Stimulated activated CD8-positive, alpha-beta memory T cell treated with anti-CD3 and anti-CD28 coated beads, Interleukin-12 subunit alpha, Interleukin-12 subunit beta, amount 100 ng/mL, for 1 hour (primary cell): ENCODE measurements around the gene PPP4R1.
"Not testable (repeated sequence)": the region's sequence is repeated elsewhere in the genome, so short reads cannot be mapped to it uniquely, and the experiment has no call there.

Experiments
- DNase-seq: peaks from one replicate; pipeline ENCODE4 v3.0.0-alpha.2; 2020; ENCODE audit warnings: low read depth

PPP4R1 gene

GRCh38 chr18:9628984-9629383 is 14.6 kb upstream of the PPP4R1 start:
- DNase-seq, result no peak

- no peak for DNase-seq
Measured at GRCh38 chr18:9627642-9628041, 13.3 kb upstream of the PPP4R1 start.

- DNase-seq, result no peak
Measured at GRCh38 chr18:9619990-9620389, 5.6 kb upstream of the PPP4R1 start.

GRCh38 chr18:9619545-9619944 is 5.2 kb upstream of the PPP4R1 start:
- no peak for DNase-seq

- DNase-seq, result no peak
Measured at GRCh38 chr18:9619056-9619455, 4.7 kb upstream of the PPP4R1 start.

- DNase-seq, result no peak
Measured at GRCh38 chr18:9617006-9617542, 2.7 kb upstream of the PPP4R1 start.

- no peak for DNase-seq
Measured at GRCh38 chr18:9616049-9616448, 1.7 kb upstream of the PPP4R1 start.

- no peak for DNase-seq
Measured at GRCh38 chr18:9615280-9615797, 980 bp upstream of the PPP4R1 start.

GRCh38 chr18:9613550-9614400 is 584 bp downstream of the PPP4R1 start:
- no peak for DNase-seq

- no peak for DNase-seq
Measured at GRCh38 chr18:9612977-9613376, 1.4 kb downstream of the PPP4R1 start.

GRCh38 chr18:9612215-9612830 is 2.0 kb downstream of the PPP4R1 start:
- DNase-seq, result no peak

GRCh38 chr18:9609190-9609589 is 5.2 kb downstream of the PPP4R1 start:
- no peak for DNase-seq

GRCh38 chr18:9608728-9609127 is 5.6 kb downstream of the PPP4R1 start:
- no peak for DNase-seq

GRCh38 chr18:9608298-9608697 is 6.1 kb downstream of the PPP4R1 start:
- DNase-seq, result no peak

- DNase-seq, result not testable (repeated sequence)
Measured at GRCh38 chr18:9607111-9607510, 7.2 kb downstream of the PPP4R1 start.

- no peak for DNase-seq
Measured at GRCh38 chr18:9606039-9606438, 8.3 kb downstream of the PPP4R1 start.

GRCh38 chr18:9604348-9604747 is 10.0 kb downstream of the PPP4R1 start:
- no peak for DNase-seq

- DNase-seq, result no peak
Measured at GRCh38 chr18:9599328-9599727, 15.0 kb downstream of the PPP4R1 start.

- DNase-seq, result no peak
Measured at GRCh38 chr18:9597609-9598008, 16.8 kb downstream of the PPP4R1 start.

- no peak for DNase-seq
Measured at GRCh38 chr18:9596843-9597526, 17.4 kb downstream of the PPP4R1 start.

GRCh38 chr18:9596226-9596625 is 18.1 kb downstream of the PPP4R1 start:
- DNase-seq, result no peak

- no peak for DNase-seq
Measured at GRCh38 chr18:9594823-9595596, 19.3 kb downstream of the PPP4R1 start.
